PC-9 (cell line): Measurements from ENCODE around the gene DXO.
"Not testable (repeated sequence)": the region's sequence is repeated elsewhere in the genome, so short reads cannot be mapped to it uniquely, and the experiment has no call there.

Source experiments
- CTCF ChIP-seq: fragments of 200-600 bp; sonication (generic); conservative IDR thresholded peaks from 2 replicates; pipeline ENCODE4 v1.6.1; 2017; ENCODE audit warnings: mixed run types, antibody characterized with exemption, mild to moderate bottlenecking, moderate library complexity
- EZH2 ChIP-seq: fragments of 200-600 bp; sonication (generic); IDR thresholded peaks from 2 replicates; pipeline ENCODE4 v1.8.0; 2017; ENCODE audit warnings: antibody characterized with exemption, low read depth

GRCh38 chr6:32009537-32009936 is 37.6 kb upstream of the DXO start:
- TF ChIP-seq CTCF, EZH2: not testable (repeated sequence)
